ENCODE results near the gene PKP4. TPM values are rescaled to one million over a fixed set of nuclear protein-coding genes. Genes with fewer than 3 reads are reported as not detected.

PKP4 gene
- total and polyA plus RNA-seq, 2 of the 8 experiments (the other 6 are each of a cell fraction or from before 2014, with no cell fraction given) = 48.2 to 88.0 TPM

- Histone ChIP-seq H3K23ac (ENCODE audit: insufficient read length) (no peak overlapping the region), H2BK20ac (ENCODE audit: low read length) (no peak overlapping the region), H3K27ac (ENCODE audit: low read depth, low read length) (no peak overlapping the region), H3K79me1 (ENCODE audit: low read depth, low read length) (no peaks in the 10 kb centered on the region), H2BK120ac (replicated peaks; ENCODE audit: low read depth, low read length) (no peak overlapping the region), H2BK15ac (ENCODE audit: low read length) (no peak overlapping the region), H2BK5ac (ENCODE audit: low read depth, low read length) (no peak overlapping the region), H3K27me3 (replicated peaks in 1 of 4; ENCODE audit: control insufficient read depth in 3 of 4, extremely low read depth in 1 of 4, insufficient read depth in 3 of 4, low read length in 3 of 4) (no peaks in the 10 kb centered on the region; a peak in 1 of 7 replicates), H4K91ac (replicated peaks; ENCODE audit: insufficient read length, low read length) (no peak overlapping the region), H3K23me2 (ENCODE audit: low read depth, low read length) (no peaks in the 10 kb centered on the region), H3K4ac (replicated peaks; ENCODE audit: insufficient read length, low read depth, low read length) (no peak overlapping the region), H4K20me1 (replicated peaks in 1 of 2; ENCODE audit: control insufficient read depth in 1 of 2, insufficient read depth in 2 of 2, low read length in 2 of 2) (no peaks in the 10 kb centered on the region), H2AK5ac (ENCODE audit: low read depth, low read length) (no peak overlapping the region), H3K14ac (ENCODE audit: insufficient read length) (no peak overlapping the region), H3K56ac (replicated peaks; ENCODE audit: insufficient read length, low read depth, low read length) (no peak overlapping the region), H4K5ac (ENCODE audit: insufficient read length, low read depth, low read length) (no peak overlapping the region), H3K18ac (ENCODE audit: extremely low read depth, low read length) (no peak overlapping the region), H3K4me2 (ENCODE audit: insufficient read depth in 1 of 2, low read depth in 2 of 2, low read length in 2 of 2) (no peak overlapping the region), H4K8ac (ENCODE audit: extremely low read depth, insufficient read depth, low read length) (no peak overlapping the region), H3K9ac (replicated peaks in 1 of 4; ENCODE audit: extremely low read depth in 1 of 4, low read depth in 3 of 4, low read length in 3 of 4) (no peak overlapping the region), H3K9me3 (ENCODE audit: insufficient read depth in 2 of 2, low read depth in 1 of 2, low read length in 1 of 2) (no peaks in the 10 kb centered on the region), H3K36me3 (ENCODE audit: control insufficient read depth in 2 of 4, insufficient read depth in 4 of 4, low read length in 3 of 4) (no peaks in the 10 kb centered on the region), H2AFZ (ENCODE audit: low read length) (no peak overlapping the region), H3K4me3 (ENCODE audit: extremely low read depth in 1 of 4, insufficient read depth in 2 of 4, low read depth in 3 of 4, low read length in 4 of 4) (no peak overlapping the region), H3K79me2 (ENCODE audit: control insufficient read depth in 1 of 2, insufficient read depth in 2 of 2, low read length in 2 of 2) (no peaks in the 10 kb centered on the region), H2BK12ac (ENCODE audit: low read depth, low read length) (no peak overlapping the region), H3K4me1 (replicated peaks in 1 of 4; ENCODE audit: control insufficient read depth in 3 of 4, insufficient read depth in 4 of 4, low read length in 3 of 4) (peaks cover 0 to 6% (median 2%) of the 10 kb centered on the region in 4 experiments; a peak in 1 of 7 replicates)
- DNase-seq (ENCODE audit: low read depth in 1 of 2, low spot score in 2 of 2) = no peak
- FAIRE-seq = no peak
- 80% methylated on average over 5 of the region's 5 CpGs; no CpG with 5 or more reads in 1 of the 2 experiments for WGBS, 2 experiments (ENCODE audit: extremely low coverage in 1 of 2, insufficient coverage in 1 of 2, insufficient read length in 1 of 2, insufficient replicate concordance in 2 of 2, low coverage in 1 of 2, low lambda C conversion rate in 2 of 2, missing lambda C conversion rate in 1 of 2)
- ChIA-PET POLR2A (ENCODE audit: partially characterized antibody) (no interaction called here), CTCF (ENCODE audit: partially characterized antibody) (interaction anchor here (1.3 to 28.7 kb wide), 5 partner anchors 4 to 694 kb away, joined by 4 to 416 read pairs (median 16); no protein-coding TSS in a partner anchor)
- TF ChIP-seq TAF7 (optimal IDR thresholded peaks at IDR 0.05; ENCODE audit: borderline replicate concordance, low read depth, low read length) (no peak), ATF3 (IDR thresholded peaks at IDR 0.05; ENCODE audit: insufficient read depth, low read depth, low read length) (no peak), NRF1 (IDR thresholded peaks at IDR 0.05; ENCODE audit: low read depth, low read length) (no peak), TAF1 (IDR thresholded peaks at IDR 0.05; ENCODE audit: low read depth, low read length) (no peak), EP300 (IDR thresholded peaks at IDR 0.05; ENCODE audit: borderline replicate concordance in 1 of 2, low read depth in 2 of 2, low read length in 2 of 2) (no peak), POLR2AphosphoS5 (IDR thresholded peaks at IDR 0.05; ENCODE audit: low read depth, low read length) (no peak), RAD21 (IDR thresholded peaks at IDR 0.05 in 1 of 2, conservative IDR thresholded peaks at IDR 0.05 in 1 of 2; ENCODE audit: low read depth in 2 of 2, low read length in 2 of 2) (no peak), KDM4A (IDR thresholded peaks at IDR 0.05; ENCODE audit: low read depth, low read length, severe bottlenecking) (no peak), E2F6 (IDR thresholded peaks at IDR 0.05) (no peak), USF2 (IDR thresholded peaks at IDR 0.05; ENCODE audit: low read length) (no peak)
These were observed 272.7 kb downstream of the PKP4 start for GRCh38 chr2:158729451-158729850.
